Large intestine (tissue), 3 donors: ENCODE measurements around the gene ASGR1. TPM values are rescaled to one million over a fixed set of nuclear protein-coding genes. Genes with fewer than 3 reads are reported as not detected.
"Not testable (repeated sequence)": the region's sequence is repeated elsewhere in the genome, so short reads cannot be mapped to it uniquely, and the experiment has no call there.

ENCODE experiments used
- DNase-seq, 2 donors: peaks; one replicate each; pipeline versions ENCODE4 v3.0.0 to v3.0.0-alpha.2; 2013
- H3K27ac ChIP-seq: one replicate; pipeline ENCODE4 v1.5.1; 2013; ENCODE audit warnings: low read length
- H3K27me3 ChIP-seq: 2 replicates; pipeline ENCODE4 v1.6.1; 2013; ENCODE audit warnings: low read length; ENCODE audit not compliant: control insufficient read depth, insufficient read depth
- H3K36me3 ChIP-seq: 2 replicates; pipeline ENCODE4 v1.6.1; 2013; ENCODE audit warnings: low read length; ENCODE audit not compliant: control insufficient read depth, insufficient read depth
- H3K4me1 ChIP-seq: one replicate; pipeline ENCODE4 v1.6.1; 2013; ENCODE audit warnings: low read length; ENCODE audit not compliant: control insufficient read depth, insufficient read depth
- H3K4me3 ChIP-seq: one replicate; pipeline ENCODE4 v1.5.1; 2013; ENCODE audit warnings: low read length
- H3K9me3 ChIP-seq: one replicate; pipeline ENCODE4 v1.6.1; 2013; ENCODE audit warnings: mild to moderate bottlenecking, low read depth, low read length, moderate library complexity; ENCODE audit not compliant: control insufficient read depth
- WGBS: methylation state at CpG from one replicate; pipeline ENCODE4 v1.1.5; 2013; ENCODE audit warnings: low lambda C conversion rate; ENCODE audit not compliant: insufficient coverage; 5-methylcytosine and 5-hydroxymethylcytosine counted together
- polyA plus RNA-seq: library from polyadenylated mRNA; unstranded; fragments of 120-200 nt; gene quantifications from one replicate; pipeline ENCODE4 v1.2.1, GENCODE V29; 2013

Gene ASGR1
- polyA plus RNA-seq, 1 donor, result 5.7 TPM

DNA sequence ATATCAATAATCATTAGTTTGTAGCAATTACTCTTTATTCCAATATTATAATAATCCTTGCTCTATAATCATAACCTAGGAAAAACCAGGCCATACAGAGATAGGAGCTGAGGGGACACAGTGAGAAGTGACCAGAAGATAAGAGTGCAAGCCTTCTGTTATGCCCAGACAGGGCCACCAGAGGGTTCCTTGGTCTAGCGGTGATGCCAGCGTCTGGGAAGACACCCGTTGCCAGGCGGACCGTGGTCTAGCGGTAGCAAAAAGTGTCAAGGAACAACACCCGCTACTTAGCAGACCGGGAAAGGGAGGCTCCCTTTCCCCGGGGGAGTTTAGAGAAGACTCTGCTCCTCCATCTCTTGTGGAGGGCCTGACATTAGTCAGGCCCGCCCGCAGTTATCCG, 52.8 kb downstream of the ASGR1 start:
- not testable (repeated sequence) for DNase-seq, H3K27me3 ChIP-seq, H3K27ac ChIP-seq, H3K4me1 ChIP-seq, H3K9me3 ChIP-seq, H3K36me3 ChIP-seq, H3K4me3 ChIP-seq
- no CpG with 5 or more reads among the region's 12 CpGs for WGBS

DNA sequence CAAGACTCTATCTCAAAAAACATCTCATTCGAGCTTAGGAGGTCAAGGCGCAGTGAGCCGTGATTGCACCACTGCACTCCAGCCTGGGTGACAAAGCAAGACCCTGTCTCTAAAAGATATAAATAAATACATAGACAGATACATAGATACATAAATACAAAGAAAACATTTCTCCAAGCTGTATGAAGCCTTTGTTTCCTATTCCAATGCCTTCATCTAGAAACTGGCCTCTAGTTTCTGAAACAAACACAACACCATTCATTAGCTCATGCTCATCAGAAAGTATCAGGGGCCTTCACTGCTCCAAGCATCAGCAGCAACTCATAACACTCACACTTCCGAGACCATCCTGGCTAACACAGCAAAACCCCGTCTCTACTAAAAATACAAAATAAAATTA, 54.2 kb downstream of the ASGR1 start:
- no peaks in the 10 kb centered on the region for H3K27me3 ChIP-seq
- no peaks in the 10 kb centered on the region for H3K36me3 ChIP-seq
- no peak overlapping the region for H3K4me3 ChIP-seq
- H3K9me3 ChIP-seq, result no peaks in the 10 kb centered on the region
- no peaks in the 10 kb centered on the region for H3K4me1 ChIP-seq
- DNase-seq, result no peak
- no CpG with 5 or more reads among the region's 5 CpGs for WGBS
- no peak overlapping the region for H3K27ac ChIP-seq

DNA sequence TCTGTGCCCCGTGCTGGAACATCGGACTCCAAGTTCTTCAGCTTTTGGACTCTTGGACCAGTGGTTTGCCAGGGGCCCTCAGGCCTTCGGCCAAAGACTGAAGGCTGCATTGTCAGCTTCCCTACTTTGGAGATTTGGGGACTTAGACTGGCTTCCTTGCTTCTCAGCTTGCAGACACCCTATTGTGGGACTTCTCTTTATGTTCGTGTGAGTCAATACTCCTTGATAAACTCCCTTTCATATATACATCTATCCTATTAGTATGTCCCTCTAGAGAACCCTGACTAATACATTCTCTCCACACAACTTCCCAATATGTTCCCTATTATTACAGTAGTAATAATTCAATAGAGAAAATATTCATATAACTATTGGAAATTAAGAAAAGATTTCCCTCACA, 55.3 kb downstream of the ASGR1 start:
- no peak overlapping the region for H3K4me3 ChIP-seq
- H3K4me1 ChIP-seq, result no peaks in the 10 kb centered on the region
- WGBS, result no CpG with 5 or more reads among the region's 4 CpGs
- DNase-seq, result no peak
- H3K36me3 ChIP-seq, result no peaks in the 10 kb centered on the region
- no peaks in the 10 kb centered on the region for H3K27me3 ChIP-seq
- H3K9me3 ChIP-seq, result no peaks in the 10 kb centered on the region
- H3K27ac ChIP-seq, result no peak overlapping the region

Other genes starting within 250 kb of the ASGR1 start
- 1.2 TPM for gene ALOX12, start 183.3 kb downstream of the ASGR1 start, polyA plus RNA-seq
- 244 TPM for gene RNASEK, start 166.7 kb downstream of the ASGR1 start, polyA plus RNA-seq
- gene BCL6B, start 156.3 kb downstream of the ASGR1 start, polyA plus RNA-seq, result 7.2 TPM
- gene SLC16A13, start 143.4 kb downstream of the ASGR1 start, polyA plus RNA-seq, result 16.9 TPM
- gene SLC16A11, start 135.3 kb downstream of the ASGR1 start, polyA plus RNA-seq, result 0.94 TPM
- 9.7 TPM for gene CLEC10A, start 99.1 kb downstream of the ASGR1 start, polyA plus RNA-seq
- 0.40 TPM for gene ASGR2, start 64.5 kb downstream of the ASGR1 start, polyA plus RNA-seq
- 16.7 TPM for gene DLG4, start 40.5 kb upstream of the ASGR1 start, polyA plus RNA-seq
- 490 TPM for gene ACADVL, start 40.6 kb upstream of the ASGR1 start, polyA plus RNA-seq
- gene DVL2, start 55.1 kb upstream of the ASGR1 start, polyA plus RNA-seq, result 44.5 TPM
- 45.4 TPM for gene PHF23, start 60.1 kb upstream of the ASGR1 start, polyA plus RNA-seq
- 724 TPM for gene GABARAP, start 63.1 kb upstream of the ASGR1 start, polyA plus RNA-seq
- gene CTDNEP1, start 72.4 kb upstream of the ASGR1 start, polyA plus RNA-seq, result 124 TPM
- gene ELP5, start 72.8 kb upstream of the ASGR1 start, polyA plus RNA-seq, result 45.8 TPM
- gene CLDN7, start 83.1 kb upstream of the ASGR1 start, polyA plus RNA-seq, result 250 TPM
- 1.1 TPM for gene SLC2A4, start 102.3 kb upstream of the ASGR1 start, polyA plus RNA-seq
- 2.8 TPM for gene YBX2, start 115.3 kb upstream of the ASGR1 start, polyA plus RNA-seq
- gene EIF5A, start 128.3 kb upstream of the ASGR1 start, polyA plus RNA-seq, result 263 TPM
- gene GPS2, start 136.0 kb upstream of the ASGR1 start, polyA plus RNA-seq, result 53.0 TPM
- gene NEURL4, start 150.0 kb upstream of the ASGR1 start, polyA plus RNA-seq, result 28.7 TPM
- 12.2 TPM for gene ACAP1, start 157.2 kb upstream of the ASGR1 start, polyA plus RNA-seq
- 8.2 TPM for gene KCTD11, start 172.8 kb upstream of the ASGR1 start, polyA plus RNA-seq
- gene TMEM95, start 175.8 kb upstream of the ASGR1 start, polyA plus RNA-seq, result 0.04 TPM
- 7.4 TPM for gene TNK1, start 201.7 kb upstream of the ASGR1 start, polyA plus RNA-seq
- 16.9 TPM for gene PLSCR3, start 215.2 kb upstream of the ASGR1 start, polyA plus RNA-seq
- 187 TPM for gene TMEM256, start 224.7 kb upstream of the ASGR1 start, polyA plus RNA-seq
- gene NLGN2, start 228.5 kb upstream of the ASGR1 start, polyA plus RNA-seq, result 12.9 TPM
- gene SPEM1, start 241.0 kb upstream of the ASGR1 start, polyA plus RNA-seq, result not detected
- gene SPEM2, start 246.2 kb upstream of the ASGR1 start, polyA plus RNA-seq, result not detected
- gene SPEM3, start 249.5 kb upstream of the ASGR1 start, polyA plus RNA-seq, result not detected